Uterine smooth muscle cell (primary cell): ENCODE data around the gene PPFIBP2. TPM values are rescaled to one million over a fixed set of nuclear protein-coding genes. Genes with fewer than 3 reads are reported as not detected.

ENCODE experiments used
- total RNA-seq: library from RNA; depleted of rRNA; stranded (reverse); fragments of >200 nt; gene quantifications from 2 replicates; pipeline ENCODE4 v1.2.3, GENCODE V29; 2014

Gene PPFIBP2
- total RNA-seq = 8.1 and 16.9 TPM in 2 replicates

GRCh38 chr11:7513234-7514098 is at the start of gene PPFIBP2:
Gene PPFIBP2, plus strand, starts transcription at chr11:7513999. Its CDS starts 35,477 bp downstream, at chr11:7549476.

GRCh38 chr11:7485186-7486097 is 28.4 kb upstream of the PPFIBP2 start, which contains the start of gene OLFML1:
Gene OLFML1, plus strand, starts transcription at chr11:7485506. Its CDS starts 370 bp downstream, at chr11:7485876.

GRCh38 chr11:7672960-7673723 is 159.3 kb downstream of the PPFIBP2 start, which contains the start of gene CYB5R2:
Gene CYB5R2, minus strand, starts transcription at chr11:7673500. Its CDS starts 675 bp downstream, at chr11:7672825.

Other genes with a start within 250 kb of the PPFIBP2 start
- 4.2 and 10.5 TPM in 2 replicates for gene OLFML1, start 28.5 kb upstream of the PPFIBP2 start, total RNA-seq
- gene CYB5R2, start 159.5 kb downstream of the PPFIBP2 start, total RNA-seq = 12.1 and 20.0 TPM in 2 replicates
- gene OVCH2, start 192.5 kb downstream of the PPFIBP2 start, total RNA-seq = 0.11 TPM in 1 of 2 replicates, not detected in the other